Measurements from ENCODE around the gene INPP5K. TPM values are rescaled to one million over a fixed set of nuclear protein-coding genes. Genes with fewer than 3 reads are reported as not detected.

INPP5K gene
- total and polyA plus RNA-seq, 10 of the 15 experiments (the other 5 are each of a cell fraction or from before 2014, with no cell fraction given) = 0.58 to 41.2 (median 23.3) TPM

DNA sequence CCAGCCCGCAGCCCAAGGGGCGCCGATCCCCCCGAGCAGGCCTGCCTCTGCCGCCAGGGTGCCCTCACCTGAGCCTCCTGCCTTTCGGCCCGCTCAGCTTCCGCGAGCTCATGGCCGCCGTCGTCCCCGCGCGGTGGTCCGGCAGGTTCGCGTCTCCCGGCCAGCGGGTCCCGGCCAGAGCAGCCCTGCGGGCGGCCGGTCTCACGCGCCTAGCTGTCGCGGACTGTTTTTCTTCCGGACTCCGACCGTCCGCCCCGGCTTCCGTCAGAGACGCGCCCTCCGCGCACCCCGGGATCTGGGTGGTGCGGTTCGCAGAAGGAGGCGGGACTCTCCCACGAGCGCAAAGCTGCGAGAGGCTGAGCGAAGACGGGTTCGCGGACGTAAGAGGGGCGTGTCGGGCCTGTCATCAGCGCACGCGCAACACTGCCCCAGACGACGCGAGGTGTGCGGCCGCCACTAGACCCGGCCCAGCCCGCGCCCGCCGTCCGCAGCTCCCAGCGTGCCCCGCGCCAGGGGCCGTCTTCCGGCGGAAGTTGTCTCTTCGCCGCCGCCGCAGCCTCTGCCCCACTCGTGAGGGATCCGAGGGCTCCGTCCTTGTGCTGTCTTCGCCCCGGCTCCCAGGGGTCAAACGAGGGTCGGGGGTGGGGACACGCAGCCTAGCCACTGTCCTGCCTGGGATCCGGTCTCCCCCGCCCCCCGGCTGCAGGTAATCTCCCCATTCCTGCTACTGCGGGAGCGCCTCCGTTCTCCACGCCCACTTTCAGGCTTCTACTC lies at the start of gene INPP5K (continued):
- TF ChIP-seq POU2F2 (IDR thresholded peaks at IDR 0.05; ENCODE audit: borderline replicate concordance, low read depth, low read length) (peak; percentile 50; the same call in 1 of the 3 replicates), EGR1 (IDR thresholded peaks at IDR 0.05; ENCODE audit: borderline replicate concordance in 1 of 2, low read depth in 2 of 2, low read length in 2 of 2) (no peak), SREBF2 (IDR thresholded peaks at IDR 0.05; ENCODE audit: low read length) (peak; percentile 37; the same call in 1 of the 2 replicates), IRF4 (IDR thresholded peaks at IDR 0.05; ENCODE audit: low read depth, low read length) (no peak), PML (IDR thresholded peaks at IDR 0.05; ENCODE audit: low read length) (peak; percentile 79), RB1 (IDR thresholded peaks at IDR 0.05; ENCODE audit: borderline replicate concordance) (no peak; the same call in 1 of the 2 replicates), FOXK2 (IDR thresholded peaks at IDR 0.05) (no peak; the same call in 1 of the 2 replicates), ZNF274 (IDR thresholded peaks at IDR 0.05; ENCODE audit: insufficient read depth, insufficient read length) (no peak), NBN (IDR thresholded peaks at IDR 0.05) (no peak), SMAD5 (IDR thresholded peaks at IDR 0.05; ENCODE audit: low read depth) (peak; percentile 78; the same call in 1 of the 2 replicates)
- TF ChIP-seq, protein P1, sequence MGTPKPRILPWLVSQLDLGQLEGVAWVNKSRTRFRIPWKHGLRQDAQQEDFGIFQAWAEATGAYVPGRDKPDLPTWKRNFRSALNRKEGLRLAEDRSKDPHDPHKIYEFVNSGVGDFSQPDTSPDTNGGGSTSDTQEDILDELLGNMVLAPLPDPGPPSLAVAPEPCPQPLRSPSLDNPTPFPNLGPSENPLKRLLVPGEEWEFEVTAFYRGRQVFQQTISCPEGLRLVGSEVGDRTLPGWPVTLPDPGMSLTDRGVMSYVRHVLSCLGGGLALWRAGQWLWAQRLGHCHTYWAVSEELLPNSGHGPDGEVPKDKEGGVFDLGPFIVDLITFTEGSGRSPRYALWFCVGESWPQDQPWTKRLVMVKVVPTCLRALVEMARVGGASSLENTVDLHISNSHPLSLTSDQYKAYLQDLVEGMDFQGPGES (IDR thresholded peaks at IDR 0.05) = no peak
- TF ChIP-seq, protein P2, sequence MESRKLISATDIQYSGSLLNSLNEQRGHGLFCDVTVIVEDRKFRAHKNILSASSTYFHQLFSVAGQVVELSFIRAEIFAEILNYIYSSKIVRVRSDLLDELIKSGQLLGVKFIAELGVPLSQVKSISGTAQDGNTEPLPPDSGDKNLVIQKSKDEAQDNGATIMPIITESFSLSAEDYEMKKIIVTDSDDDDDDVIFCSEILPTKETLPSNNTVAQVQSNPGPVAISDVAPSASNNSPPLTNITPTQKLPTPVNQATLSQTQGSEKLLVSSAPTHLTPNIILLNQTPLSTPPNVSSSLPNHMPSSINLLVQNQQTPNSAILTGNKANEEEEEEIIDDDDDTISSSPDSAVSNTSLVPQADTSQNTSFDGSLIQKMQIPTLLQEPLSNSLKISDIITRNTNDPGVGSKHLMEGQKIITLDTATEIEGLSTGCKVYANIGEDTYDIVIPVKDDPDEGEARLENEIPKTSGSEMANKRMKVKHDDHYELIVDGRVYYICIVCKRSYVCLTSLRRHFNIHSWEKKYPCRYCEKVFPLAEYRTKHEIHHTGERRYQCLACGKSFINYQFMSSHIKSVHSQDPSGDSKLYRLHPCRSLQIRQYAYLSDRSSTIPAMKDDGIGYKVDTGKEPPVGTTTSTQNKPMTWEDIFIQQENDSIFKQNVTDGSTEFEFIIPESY (IDR thresholded peaks at IDR 0.05) = no peak
